ENCODE results near the gene POLN.

Gene POLN

DNA sequence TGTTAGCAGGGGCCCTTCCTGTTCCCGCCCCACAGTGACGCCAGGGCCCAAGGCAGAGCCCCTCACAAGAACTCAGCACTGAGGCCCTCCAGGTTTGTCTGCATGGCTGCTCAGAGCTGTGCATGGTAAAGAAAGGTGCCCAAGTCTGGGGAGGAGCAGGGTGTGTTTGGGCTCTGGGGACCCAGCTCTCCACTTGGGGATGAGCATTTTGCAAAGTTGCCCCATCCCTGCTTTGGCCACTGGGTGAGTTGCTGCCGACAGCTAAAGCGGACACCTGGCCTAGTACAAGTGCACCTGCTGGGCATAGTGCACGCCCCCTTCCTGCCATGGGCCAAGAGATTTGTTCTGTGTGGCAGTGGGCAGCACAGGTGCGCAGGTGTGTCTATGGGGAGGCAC is 22.0 kb upstream of the POLN start:
- DNase-seq: peak in 2 of 51 donors; percentile 17 to 41

DNA sequence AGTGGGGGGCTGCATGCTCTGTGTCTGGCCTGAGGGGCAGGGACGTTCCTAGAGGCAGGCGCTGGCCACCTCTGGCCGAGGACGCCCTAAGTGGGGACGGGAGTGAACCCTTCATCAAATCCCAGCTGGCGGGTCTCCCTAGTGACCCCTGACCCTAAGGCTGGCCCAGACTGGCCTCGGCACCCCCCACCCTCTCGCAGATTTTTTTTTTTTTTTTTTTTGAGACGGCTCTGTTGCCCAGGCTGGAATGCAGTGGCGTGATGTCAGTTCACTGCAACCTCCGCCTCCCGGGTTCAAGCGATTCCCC is 21.0 kb upstream of the POLN start:
- no peak for DNase-seq

DNA sequence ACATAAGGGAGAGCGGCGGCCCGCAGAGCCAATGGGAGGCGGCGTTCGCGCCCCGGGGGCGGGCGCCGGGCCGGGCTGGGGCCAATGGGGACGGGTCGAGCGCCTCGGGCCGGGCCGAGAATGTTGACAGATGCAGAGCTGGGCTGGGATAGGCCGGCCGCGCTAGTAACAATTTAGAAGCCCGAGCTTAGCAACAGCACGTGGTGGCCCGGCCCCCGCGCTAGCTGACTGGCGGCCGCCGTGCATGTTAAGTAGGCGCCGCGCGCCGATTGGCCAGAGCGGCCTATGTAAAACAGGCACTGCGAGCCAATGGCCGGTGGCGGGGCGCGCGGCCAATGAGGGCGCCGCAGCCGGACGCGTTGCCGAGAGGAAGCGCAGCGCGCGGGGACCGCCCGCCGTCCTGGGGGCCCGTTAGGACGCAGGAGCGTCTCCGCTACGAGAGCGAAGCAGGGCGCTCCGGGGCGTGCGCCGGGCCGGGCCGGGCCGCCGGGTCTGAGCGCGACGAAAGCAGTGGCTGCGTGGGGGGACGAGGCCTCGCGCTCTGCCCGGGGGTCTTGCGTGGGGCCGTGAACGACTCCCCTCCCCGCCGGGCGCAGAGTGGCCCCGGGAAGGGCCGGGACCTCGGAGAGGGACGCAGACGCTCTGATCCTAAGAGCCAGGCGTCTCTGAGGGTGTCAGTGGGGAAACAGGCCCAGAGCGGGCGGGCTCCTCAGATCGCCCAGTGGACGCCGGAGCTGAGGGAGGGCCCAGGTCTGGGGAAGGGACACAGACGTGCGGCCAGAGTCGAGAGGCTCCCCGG is 20.4 kb upstream of the POLN start:
- peak; percentile 65 to 100 (median 99) for DNase-seq

DNA sequence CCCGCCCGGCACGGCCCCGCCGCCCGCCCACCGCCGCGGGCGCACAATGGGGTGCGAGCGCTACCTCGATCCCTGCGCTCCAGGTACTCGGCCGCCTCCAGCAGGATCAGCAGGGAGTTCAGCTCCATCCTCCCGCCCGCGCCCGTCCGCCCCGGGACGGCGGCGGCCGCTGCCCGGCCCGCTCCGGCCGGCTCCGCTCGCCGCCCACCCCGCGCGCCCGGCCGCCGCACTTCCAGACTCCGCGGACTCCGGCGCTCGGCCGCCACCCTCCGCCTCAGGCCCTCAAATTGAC is 19.9 kb upstream of the POLN start, which contains the start of gene MXD4:
Gene MXD4 (minus strand): TSS at position 257 of the 292 bp plus-strand sequence. CDS start 129 bp downstream, at position 128.
- no peak for DNase-seq

DNA sequence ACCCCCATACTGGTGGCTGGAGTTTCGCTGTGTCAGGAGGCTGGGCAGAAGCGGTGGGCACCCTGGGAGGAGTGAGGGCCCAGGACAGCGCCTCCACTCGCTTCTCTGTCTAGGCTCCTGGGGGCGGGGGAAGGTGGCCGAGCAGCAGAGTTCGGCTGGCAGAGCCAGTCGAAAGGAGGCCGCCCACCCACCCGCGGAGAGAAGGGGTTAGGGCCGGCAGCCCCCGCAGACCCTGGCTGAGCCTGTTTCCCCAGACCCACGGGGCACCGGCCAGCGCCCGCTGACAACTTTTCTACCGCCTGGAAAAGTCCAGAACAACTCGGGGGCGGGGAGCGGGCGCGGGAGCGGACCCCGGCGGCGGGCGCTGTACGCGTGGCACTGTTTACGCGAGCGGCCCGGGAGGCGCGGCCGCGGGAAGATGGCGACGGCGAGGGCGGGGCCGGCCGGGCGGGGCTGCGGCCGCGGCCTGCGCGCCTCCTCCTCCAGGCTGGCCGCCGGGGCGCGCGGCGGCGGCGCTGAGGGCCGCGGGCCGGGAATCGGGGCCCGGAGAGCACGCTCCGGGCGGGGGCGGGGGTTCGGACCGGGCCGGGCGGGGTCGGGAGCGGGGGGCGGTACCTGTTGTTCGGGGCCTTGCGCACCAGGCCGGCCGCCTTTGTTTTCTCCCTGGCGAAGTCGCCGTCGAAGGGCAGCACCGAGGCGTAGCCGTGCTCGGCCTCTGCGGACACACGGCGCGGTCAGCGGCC is 19.4 kb upstream of the POLN start:
- peak in 12 of 51 donors; percentile 30 to 60 (median 42) for DNase-seq

DNA sequence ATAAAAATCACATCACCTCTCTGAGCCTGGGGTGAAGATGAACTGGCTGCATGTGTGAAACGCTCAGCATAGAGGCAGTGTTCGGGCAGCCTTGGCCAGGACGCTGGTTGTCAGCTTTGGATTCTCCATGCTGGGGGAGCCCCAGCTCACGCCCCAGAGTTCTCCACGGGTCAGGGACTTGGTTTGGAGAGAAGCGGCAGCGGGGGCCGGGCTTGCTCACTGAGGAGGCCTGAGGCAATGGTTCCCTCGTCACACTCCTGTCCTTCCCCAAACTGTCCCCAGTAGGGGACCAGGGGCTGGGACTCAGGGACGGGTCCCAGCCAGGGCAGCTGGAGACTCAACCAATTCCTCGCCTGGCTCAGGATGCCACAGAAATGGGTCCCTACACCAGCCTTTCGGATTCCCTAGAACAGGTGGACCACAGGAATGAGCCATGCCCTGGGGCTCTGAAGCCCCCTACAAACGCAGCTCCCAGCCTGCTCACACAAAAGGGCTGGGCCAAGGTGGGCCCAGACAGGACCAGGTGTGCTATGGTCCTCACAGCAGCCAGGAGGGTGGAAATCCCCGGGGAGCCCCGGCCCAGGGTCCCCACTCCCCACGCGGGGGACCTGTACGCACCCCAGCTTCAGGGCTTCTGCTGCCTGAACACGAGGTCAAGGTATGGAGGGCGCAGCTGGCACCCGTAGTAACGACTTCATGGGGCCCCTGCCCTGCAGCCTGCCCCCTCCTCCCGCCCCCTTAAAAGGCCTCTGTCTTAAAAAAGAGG is 18.6 kb upstream of the POLN start:
- DNase-seq: no peak

DNA sequence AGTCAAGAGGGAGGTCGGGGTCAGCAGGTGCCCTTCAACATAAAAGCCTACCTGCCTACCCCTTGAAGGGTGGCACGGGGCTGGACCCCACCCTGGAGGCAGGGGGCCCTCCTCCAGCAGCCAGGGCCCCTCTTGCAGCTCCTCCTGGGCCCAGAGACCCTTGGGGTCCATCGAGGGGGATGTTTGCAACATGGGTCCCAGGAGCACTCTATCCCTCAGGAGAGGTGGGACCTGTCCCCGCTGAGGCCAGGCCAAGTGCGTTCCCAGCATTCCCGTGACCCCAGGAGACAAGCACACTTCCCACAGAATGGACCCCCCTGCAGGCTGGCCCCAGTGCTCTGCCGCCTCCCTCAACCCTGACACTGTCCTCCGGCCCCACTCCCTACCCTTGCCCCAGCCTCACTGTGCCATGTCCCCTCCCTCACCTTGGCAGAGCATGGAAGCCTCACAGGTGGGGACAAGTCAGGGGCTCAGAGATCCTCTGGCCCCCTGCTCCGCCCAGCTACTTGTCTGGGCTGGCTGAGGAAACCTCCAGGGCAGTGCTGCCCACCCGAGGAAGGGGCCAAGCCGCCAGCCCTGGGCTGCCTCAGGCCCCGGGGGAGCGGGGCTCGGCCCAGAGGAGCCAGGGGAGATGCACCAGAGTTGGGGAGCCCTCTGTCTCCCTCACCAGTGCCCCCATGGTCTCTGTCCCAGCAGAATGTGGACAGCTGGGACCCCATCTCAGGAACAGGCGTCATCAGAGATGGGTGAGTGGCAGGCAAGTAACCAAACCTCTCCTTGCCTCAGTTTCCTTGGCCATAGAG is 17.8 kb upstream of the POLN start:
- DNase-seq: no peak

DNA sequence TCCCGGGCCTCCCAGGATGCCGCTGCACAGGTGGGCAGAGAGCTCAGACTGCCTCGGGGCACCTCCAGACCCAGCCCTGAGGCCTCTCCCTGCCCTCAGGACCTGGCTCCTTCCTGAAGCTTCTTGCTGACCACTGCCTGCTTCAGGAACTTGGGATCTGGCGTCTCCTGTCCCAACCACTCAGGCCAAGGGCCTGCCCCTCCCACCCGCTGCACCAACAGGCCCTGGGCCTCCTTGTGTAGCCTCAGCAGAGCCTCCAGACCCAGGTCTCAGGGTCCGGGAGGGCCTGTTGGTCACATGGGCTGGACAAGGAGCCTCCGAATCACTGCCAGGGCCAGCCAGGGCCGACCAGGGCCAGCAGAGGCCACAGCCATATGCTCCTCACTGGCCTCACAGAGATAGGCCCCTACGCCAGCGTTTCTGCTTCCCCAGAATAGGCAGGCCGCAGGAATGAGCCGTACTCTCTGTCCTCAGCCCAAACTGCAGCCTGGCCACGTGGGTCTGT is 17.2 kb upstream of the POLN start:
- DNase-seq: no peak

DNA sequence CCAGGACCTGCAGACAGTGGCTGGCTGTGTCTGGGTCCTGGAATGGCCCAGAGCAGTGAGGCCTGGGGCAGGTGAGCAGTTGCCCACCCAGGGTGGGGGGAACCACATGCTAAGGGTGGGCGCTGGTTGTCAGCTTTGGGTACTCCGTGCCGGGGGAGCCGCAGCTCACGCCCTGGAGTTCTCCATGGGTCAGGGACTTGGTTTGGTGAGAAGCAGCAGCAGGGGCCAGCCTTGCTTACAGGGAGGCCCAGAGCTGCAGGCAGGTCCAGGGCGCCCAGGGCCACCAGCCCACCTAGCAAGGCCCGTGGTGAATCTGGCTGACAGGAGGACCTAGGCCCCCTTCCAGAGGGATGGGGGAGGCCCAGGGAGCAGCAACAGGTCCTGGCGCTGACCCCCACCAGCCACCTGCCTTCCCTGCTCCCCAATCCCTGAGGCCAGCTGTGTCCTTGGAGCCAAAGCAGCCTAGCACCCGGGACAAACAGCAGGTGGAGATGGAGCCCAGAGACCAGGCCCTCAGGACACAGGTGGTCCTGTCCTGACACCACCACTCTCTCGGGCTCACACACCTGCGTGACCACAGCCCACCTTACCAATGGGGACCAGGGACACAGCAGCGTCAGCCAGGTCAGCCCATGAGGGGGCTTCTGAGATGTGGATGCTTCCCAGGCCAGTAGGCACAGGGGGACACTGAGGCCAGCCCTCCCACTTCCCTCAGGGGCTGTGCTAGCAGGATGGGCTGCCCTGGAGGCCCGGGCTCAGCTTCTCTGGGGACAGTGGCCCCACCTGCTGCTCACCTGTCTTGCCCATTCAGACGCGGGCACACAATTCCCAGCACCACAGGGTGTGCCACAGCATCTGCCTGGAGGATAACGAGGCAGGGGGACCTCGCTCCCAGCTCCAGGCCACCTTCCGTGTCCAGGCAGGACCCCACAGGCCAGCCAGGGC is 16.4 kb upstream of the POLN start:
- DNase-seq: no peak

DNA sequence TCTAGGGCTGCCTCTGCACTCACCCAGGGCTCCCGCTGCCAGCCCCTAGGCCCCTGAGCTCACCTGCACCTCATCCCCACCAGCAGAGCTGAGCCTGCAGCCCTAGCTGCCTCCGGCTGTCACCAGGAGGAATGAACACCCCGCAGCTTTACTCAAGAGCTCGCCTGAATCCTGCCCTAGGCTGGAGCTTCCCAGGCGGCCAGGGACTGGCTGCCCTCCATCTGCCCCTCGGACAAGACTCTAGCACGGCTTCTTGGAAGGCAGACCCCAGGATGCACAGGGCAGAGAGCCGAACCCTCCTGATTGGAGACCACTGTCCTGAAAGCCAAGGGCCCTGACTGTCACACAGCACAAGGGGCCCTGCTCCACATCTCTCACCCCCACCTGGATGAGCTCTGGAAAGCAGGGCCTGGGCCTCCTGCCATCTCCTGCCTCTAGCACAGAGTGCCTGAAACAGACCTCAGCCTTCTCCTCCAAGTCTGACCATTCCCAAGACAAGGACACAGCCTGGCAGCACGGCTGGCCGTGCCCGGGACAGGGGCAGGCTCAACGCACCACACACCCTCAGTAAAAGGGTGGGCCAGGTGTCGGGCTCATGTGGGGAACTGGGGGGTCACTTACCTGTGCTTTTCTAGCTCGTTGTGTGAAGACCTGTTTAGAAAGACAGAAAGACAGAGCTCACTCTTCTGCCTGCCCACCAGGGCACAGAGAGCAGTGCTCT is 15.6 kb upstream of the POLN start:
- no peak for DNase-seq

DNA sequence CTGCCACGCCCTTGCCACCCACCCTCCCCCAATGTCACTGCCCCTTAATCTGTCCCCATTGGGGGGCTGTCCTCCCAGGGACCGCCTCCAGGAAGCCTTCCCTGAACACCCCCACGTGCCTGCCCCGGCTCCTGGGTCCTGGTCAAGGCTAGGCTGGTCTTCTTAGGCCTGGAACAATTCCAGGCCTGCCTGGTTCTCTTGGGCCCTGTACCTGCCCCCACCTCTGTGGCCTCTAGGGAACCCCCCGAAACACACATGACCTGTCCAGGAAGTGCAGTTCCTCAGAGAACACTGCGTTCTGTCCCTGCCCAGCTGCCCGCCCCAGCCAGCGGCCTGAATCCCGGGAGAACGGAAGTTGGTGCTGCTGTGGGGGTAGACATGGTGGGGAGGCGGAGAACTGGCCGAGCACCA is 14.9 kb upstream of the POLN start:
- DNase-seq: peak in 2 of 51 donors; percentile 22 to 36

DNA sequence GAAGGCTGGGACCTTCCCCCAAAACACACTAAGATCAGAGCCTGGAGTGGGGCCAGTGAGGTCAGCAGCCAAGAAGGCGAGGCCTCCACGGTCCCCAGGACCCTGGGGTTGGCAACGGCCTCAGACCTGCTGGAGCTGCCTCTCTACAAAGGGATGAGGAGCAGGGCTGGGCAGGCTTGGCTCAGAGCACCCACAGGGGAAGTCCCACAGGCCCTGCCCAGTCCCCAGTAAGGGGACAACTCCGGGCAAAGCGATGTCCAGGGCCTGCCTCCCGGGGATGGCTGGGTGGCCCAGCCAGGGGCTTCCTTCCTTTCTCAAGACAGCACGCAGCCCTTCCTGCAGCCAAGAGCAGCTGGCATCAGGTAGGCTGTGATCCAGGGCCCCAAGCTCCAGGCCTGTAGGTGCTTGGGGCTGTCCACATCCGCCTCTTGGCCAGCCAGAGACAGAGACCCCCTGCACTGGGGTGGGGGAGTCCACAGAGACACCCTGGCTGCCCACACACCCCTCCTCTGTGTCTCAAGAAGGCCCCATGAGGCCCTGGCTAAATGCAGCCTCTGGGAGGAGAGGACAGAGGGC is 14.3 kb upstream of the POLN start:
- DNase-seq: no peak

DNA sequence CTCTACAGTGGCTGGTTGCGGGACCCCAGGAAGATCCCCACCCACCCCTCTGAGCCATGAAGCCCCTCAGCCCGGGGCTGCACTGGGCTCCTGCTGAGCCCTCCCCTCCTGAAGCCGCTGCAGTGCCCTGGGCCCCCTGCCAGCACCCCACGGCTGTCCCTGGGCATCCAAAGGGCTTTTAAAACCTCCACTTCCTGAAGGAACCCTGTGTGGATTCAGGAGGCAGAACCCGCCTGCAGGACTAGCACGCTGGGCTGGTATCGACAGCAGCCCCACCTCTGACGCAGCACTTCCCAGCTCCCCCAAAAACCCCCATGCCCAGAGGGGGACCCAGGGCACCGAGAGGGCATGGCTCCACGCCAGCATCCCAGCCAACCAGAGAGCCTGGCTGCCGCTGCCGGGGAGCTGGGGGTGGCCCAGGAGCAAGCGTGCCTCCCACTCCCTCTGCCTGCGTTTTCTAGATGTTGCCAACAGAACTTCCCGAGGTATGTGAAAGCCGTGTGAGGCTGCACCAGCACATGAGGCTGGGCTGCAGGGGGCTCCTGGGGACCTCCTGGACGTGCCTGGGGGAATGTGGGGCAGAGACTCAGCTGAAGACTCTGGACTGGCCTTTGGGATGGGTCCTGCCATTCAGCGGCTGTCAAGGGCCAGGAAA is 13.7 kb upstream of the POLN start:
- peak in 7 of 51 donors; percentile 28 to 57 (median 37) for DNase-seq

DNA sequence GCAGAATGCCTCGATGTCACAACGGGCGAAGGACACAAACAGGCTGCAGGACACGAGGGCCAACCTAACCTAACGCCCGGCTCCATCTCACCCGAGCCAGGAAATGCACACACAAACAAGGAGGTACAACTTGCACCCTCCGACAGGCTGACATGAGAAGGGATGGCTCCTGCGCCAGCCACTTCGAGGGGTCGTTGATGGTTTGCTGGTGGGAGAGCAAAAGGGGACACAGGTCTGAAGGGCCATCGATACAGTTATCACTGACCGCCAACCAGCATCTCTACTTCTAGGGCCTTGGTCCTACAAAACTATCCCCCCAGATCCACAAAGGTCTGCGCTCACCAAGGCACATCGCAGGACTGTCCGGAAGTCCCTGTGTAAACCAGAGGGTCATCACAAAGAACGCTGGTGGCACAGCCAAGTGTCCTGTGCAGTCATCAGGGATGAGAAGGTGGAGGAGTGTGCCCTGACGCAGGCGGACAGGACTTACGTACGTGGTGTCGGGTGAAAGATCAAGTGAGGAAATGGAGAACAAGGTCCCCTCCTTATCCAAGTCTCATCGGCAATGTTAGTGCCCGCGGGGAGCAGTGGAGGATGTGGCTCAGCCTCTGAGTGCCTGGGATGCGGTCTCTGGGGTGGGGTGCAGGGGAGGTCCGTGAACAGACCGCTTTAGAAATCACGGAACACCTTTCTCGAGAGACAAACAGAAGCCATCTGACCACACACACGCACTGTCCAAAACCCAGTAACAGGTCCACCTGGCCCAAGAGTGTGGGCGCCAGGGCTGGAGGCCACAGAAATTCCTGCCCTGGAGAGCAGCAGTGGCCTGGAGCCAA is 13.0 kb upstream of the POLN start:
- no peak for DNase-seq

DNA sequence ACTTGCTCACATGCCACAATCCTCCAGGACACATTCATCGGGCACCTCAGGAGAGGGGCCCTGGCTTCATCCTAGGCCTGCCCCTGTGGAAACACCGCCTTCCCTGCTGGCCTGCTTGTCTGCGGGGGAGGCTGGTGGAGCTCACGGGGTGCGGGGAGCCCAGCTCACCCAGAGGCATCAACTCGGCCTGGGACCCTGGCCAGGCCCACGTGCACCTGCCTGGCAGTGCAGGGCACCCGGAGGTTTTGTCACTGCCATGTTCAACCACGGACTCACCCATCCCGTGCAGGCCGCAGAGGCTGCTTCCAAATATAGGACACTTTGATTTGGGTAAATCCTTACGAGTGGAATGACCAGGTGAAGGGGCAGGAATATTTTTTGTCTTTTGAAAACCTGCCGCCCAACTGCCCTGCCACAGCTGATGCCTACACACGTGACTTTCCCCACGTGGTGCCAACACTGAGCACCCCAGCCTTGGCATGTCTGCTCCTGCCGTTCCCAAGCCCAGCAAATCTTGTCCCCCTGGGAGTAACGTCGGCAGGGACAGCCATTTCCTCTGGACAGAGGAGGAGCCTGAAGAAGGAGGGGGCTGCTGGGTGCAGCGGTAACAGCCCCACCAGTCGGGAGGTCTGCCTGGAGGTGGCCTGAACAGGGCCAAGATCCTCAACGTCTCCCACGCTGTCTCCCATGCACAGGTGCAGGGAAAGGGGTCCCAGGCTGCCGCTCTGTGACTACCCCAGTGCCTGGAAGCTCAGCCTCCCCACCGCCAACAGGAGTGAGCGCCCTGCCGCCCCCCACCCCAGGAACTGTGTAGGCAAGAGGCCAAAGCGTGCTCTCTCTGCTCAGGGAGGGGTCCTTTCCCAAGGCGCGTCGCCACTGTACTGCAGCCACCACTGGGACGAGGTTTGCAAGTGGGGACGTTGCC is 11.5 kb upstream of the POLN start:
- DNase-seq: no peak

DNA sequence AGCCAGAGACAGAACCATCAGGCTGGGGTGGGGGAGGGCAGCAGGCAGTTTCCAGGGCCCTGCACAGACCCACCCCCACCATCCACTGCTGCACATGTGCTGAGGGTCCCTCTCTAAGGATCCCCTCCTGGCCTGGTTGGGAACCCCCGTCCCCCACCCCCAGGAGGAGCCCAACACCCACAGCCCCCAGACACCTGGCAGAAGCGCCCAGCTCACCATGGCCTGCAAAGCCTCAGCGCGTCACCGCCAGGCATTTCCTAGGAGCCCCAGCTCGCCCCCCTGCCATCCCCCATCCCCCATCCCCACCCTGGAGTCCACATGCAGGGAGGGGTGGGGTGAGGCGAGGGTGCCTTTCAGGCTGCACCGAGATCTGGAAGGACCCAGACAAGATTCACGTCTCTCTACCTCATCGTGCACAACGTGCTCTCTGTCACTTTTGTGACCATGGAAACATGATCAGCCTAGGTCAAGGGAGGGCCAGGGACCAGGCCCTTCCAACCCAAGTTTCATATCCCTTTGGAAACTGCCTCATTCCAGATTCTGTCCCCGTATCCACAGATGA is 10.7 kb upstream of the POLN start:
- no peak for DNase-seq
